ENCODE measurements around the gene PDXK.

PDXK gene

GRCh38 chr21:43805275-43805800, 86.4 kb downstream of the PDXK start:
- Mint-ChIP-seq H3K9me3 (no peaks in the 10 kb centered on the region), H3K27me3 (ENCODE audit: low read depth) (no peaks in the 10 kb centered on the region), H3K27ac (no peak overlapping the region), H3K36me3 (ENCODE audit: low read depth) (peaks cover 36% of the 10 kb centered on the region), H3K4me1 (no peaks in the 10 kb centered on the region), H3K4me3 (no peak overlapping the region)
- no peak for TF ChIP-seq CTCF (IDR thresholded peaks at IDR 0.05; ENCODE audit: unreplicated experiment in 3 of 3)

GRCh38 chr21:43806017-43806710, 87.2 kb downstream of the PDXK start:
- no peak for TF ChIP-seq CTCF (IDR thresholded peaks at IDR 0.05; ENCODE audit: unreplicated experiment in 3 of 3)
- no peak overlapping the region for H3K27ac Mint-ChIP-seq

DNA sequence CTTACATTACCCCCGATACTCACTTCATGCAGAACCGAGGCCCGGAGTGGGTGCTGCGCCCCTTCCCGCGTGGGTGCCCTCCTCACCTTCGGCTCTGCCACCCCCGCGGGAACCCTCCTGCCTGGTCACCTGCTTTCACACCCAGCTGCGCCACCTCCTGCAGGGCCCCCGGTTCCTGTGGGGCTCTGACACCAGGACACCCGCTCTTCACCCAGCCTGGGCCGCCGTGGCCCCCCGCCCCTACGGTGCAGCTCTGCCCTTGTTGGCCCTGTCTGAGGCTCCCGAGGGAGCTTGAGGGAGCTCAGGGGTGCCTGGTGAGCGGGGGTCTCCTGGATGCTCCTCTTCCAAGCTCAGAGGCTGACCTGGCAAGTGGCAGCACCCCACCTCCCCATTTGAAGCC, 89.4 kb downstream of the PDXK start:
- no peaks in the 10 kb centered on the region for H3K9me3 Mint-ChIP-seq
- no peaks in the 10 kb centered on the region for H3K27me3 Mint-ChIP-seq (ENCODE audit: low read depth)
- no peak overlapping the region for H3K27ac Mint-ChIP-seq
- peaks cover 4% of the 10 kb centered on the region for H3K4me1 Mint-ChIP-seq
- H3K36me3 Mint-ChIP-seq (ENCODE audit: low read depth), result peaks cover 7% of the 10 kb centered on the region
- TF ChIP-seq CTCF (IDR thresholded peaks at IDR 0.05; ENCODE audit: unreplicated experiment in 3 of 3), result no peak
- H3K4me3 Mint-ChIP-seq, result no peak overlapping the region

More at GRCh38 chr21:43806017-43806710, 87.2 kb downstream of the PDXK start:
- Mint-ChIP-seq H3K4me1 (no peaks in the 10 kb centered on the region), H3K9me3 (no peaks in the 10 kb centered on the region), H3K36me3 (ENCODE audit: low read depth) (peaks cover 28% of the 10 kb centered on the region), H3K27me3 (ENCODE audit: low read depth) (no peaks in the 10 kb centered on the region), H3K4me3 (no peak overlapping the region)

GRCh38 chr21:43808832-43809251, 89.9 kb downstream of the PDXK start:
- Mint-ChIP-seq H3K9me3 (no peaks in the 10 kb centered on the region), H3K4me3 (no peak overlapping the region), H3K27me3 (ENCODE audit: low read depth) (no peaks in the 10 kb centered on the region), H3K4me1 (peaks cover 4% of the 10 kb centered on the region), H3K27ac (no peak overlapping the region), H3K36me3 (ENCODE audit: low read depth) (peaks cover 7% of the 10 kb centered on the region)
- no peak for TF ChIP-seq CTCF (IDR thresholded peaks at IDR 0.05; ENCODE audit: unreplicated experiment in 3 of 3)

GRCh38 chr21:43809346-43809799, 90.4 kb downstream of the PDXK start:
- H3K27me3 Mint-ChIP-seq (ENCODE audit: low read depth), result no peaks in the 10 kb centered on the region
- TF ChIP-seq CTCF (IDR thresholded peaks at IDR 0.05; ENCODE audit: unreplicated experiment in 3 of 3), result no peak
- H3K27ac Mint-ChIP-seq, result no peak overlapping the region
- H3K9me3 Mint-ChIP-seq, result no peaks in the 10 kb centered on the region
- peaks cover 7% of the 10 kb centered on the region for H3K36me3 Mint-ChIP-seq (ENCODE audit: low read depth)
- H3K4me3 Mint-ChIP-seq, result no peak overlapping the region
- H3K4me1 Mint-ChIP-seq, result peaks cover 4% of the 10 kb centered on the region

Measured in nephron (organoid).